Activated naive CD4-positive, alpha-beta T cell treated with anti-CD3 and anti-CD28 coated beads for 36 hours (primary cell): ENCODE results near the gene PIH1D2. TPM values are rescaled to one million over a fixed set of nuclear protein-coding genes. Genes with fewer than 3 reads are reported as not detected.

Experiments
- CTCF ChIA-PET: fragments of 350-600 bp; sonication (Branson Sonifier 250); formaldehyde crosslinking; loops from one replicate; lab custom pipeline; 2021; ENCODE audit warnings: antibody characterized with exemption; lab: Charles Lee
- DNase-seq: peaks from one replicate; pipeline ENCODE4 v3.0.0-alpha.2; 2020
- H3K27ac Mint-ChIP-seq: one replicate; pipeline ENCODE4 v1.8.0; 2021; ENCODE audit warnings: mild to moderate bottlenecking, mixed read lengths
- H3K27me3 Mint-ChIP-seq: one replicate; pipeline ENCODE4 v1.8.0; 2021; ENCODE audit warnings: low read depth, mixed read lengths
- H3K36me3 Mint-ChIP-seq: one replicate; pipeline ENCODE4 v1.8.0; 2021; ENCODE audit warnings: low read depth, mixed read lengths
- H3K4me1 Mint-ChIP-seq: one replicate; pipeline ENCODE4 v1.8.0; 2021; ENCODE audit warnings: low read depth, mixed read lengths
- H3K4me3 Mint-ChIP-seq: one replicate; pipeline ENCODE4 v1.8.0; 2021; ENCODE audit warnings: mild to moderate bottlenecking, moderate library complexity, mixed read lengths
- H3K9me3 Mint-ChIP-seq: one replicate; pipeline ENCODE4 v1.8.0; 2021; ENCODE audit warnings: mixed read lengths
- intact Hi-C: fragments of 100-400 bp; cut with micrococcal nuclease; formaldehyde crosslinking; loops from one replicate; pipeline ENCODE4 v1.15.1; 2023
- total RNA-seq, 2 experiments: library from RNA; stranded (reverse); gene quantifications; one replicate each; pipeline ENCODE4 v1.2.3, GENCODE V29; 2021

Gene PIH1D2, protein sequence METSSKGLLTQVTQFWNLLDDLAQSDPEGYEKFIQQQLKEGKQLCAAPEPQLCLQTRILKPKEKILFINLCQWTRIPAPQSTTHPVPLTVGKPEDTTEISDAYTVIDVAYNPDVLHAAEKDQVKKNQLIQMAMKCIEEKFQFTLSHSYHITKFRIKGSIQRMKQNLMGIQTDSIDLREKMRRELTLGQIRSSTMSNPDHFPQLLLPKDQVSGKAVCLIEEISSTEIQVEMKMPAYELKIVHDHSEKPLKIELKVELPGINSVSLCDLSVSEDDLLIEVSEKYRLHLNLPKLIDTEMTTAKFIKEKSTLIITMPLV
- under 1 TPM; 0.35 to 0.50 TPM for total RNA-seq

DNA sequence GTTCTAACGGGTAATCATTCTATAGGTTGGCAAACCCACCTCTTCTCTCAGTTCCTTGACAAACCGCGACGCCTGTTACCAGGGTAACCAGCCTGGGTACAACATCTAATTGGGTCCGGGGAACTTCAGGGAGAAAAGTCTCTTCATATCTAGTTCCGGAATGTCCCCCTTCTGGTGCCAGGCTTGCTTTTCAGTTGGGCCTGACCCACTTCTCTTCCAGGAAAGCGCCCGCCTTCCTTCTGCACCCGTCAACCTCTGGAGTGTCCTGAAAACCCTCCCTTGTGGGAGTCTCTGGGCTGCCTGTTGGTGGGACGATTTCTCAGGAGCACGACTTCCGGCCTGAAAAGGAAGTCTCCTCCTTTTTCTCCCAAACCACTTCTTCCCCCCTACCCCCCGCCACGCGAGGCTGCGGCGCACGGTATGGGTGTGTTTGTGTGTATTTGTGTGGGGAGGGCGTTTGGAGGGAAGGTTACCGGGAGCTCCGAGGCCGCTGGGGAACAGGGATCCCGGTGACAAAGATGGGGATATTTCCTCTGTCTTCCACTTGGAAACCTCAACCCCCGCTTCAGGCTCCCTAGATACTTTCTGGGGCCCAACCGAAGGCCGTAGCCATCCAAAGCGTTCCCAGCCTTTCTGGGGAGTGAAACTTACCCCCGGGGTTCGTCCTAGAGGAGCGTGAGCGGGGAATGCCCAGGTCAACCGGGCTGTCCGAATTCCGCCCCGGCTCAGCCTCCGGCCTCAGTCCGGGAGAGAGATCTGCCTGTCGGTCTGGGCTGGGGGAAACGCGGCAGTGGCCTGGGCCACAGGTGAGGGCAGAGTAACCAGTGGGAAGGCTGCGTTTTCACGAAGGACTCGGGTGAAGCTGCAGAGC, at the start of gene PIH1D2, which contains the start of gene NKAPD1:
TSS of gene PIH1D2 (minus strand) at position 77 of the 871 bp plus-strand sequence. CDS start 843 bp downstream, outside the sequence.
TSS of gene NKAPD1 (plus strand) at position 359 of the 871 bp plus-strand sequence. CDS start 1,276 bp downstream, outside the sequence.
- CTCF ChIA-PET: interaction anchor here (0.9 to 1.5 kb wide), 2 partner anchors 13 to 146 kb away, joined by 4 read pairs; partner anchors contain the start of genes SDHD and TIMM8B
- DNase-seq: peak; percentile 86
- H3K27me3 Mint-ChIP-seq: peaks cover 6% of the 10 kb centered on the region
- peak within 1 kb of the TSS; percentile 97 for H3K4me3 Mint-ChIP-seq
- peak within 1 kb of the TSS; percentile 97 for H3K27ac Mint-ChIP-seq
- H3K4me1 Mint-ChIP-seq: peaks cover 28% of the 10 kb centered on the region
- intact Hi-C loops: loop anchor here (1.0 kb wide), 5 partner anchors 12 to 1240 kb away; partner anchors contain the start of genes CFAP68, DLAT, FDXACB1 and SDHD
- H3K9me3 Mint-ChIP-seq: no peaks in the 10 kb centered on the region
- H3K36me3 Mint-ChIP-seq: peaks cover 18% of the 10 kb centered on the region

DNA sequence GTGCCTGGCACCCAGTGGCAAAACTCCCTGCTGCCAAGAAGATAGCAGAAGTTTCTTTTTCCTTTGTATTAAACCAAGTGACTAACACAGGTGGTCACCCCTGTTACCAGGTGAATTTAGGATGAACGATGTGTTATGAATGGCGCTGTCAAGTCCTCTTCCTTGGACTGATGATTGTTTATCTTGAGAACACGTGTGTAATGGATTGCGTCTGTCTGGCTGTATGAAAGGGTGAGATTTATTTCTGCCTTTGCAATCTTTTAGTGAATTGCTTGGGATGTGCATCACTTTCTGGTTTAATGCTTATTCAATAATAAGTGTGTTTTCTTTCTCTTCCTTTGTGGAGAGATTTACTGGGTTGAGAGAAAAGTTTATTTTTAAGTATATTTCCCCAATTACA, 49.3 kb upstream of the PIH1D2 start:
- peaks cover 8% of the 10 kb centered on the region for H3K4me1 Mint-ChIP-seq
- H3K4me3 Mint-ChIP-seq: no peak overlapping the region
- no peak overlapping the region for H3K27ac Mint-ChIP-seq
- CTCF ChIA-PET: interaction anchor here (0.6 to 1.5 kb wide), 3 partner anchors 53 to 152 kb away, joined by 3 to 4 read pairs (median 3); partner anchors contain the start of gene BCO2
- H3K27me3 Mint-ChIP-seq: no peaks in the 10 kb centered on the region
- H3K9me3 Mint-ChIP-seq: no peaks in the 10 kb centered on the region
- no peak for DNase-seq
- intact Hi-C loops: no loop called here
- H3K36me3 Mint-ChIP-seq: peaks cover 3% of the 10 kb centered on the region

DNA sequence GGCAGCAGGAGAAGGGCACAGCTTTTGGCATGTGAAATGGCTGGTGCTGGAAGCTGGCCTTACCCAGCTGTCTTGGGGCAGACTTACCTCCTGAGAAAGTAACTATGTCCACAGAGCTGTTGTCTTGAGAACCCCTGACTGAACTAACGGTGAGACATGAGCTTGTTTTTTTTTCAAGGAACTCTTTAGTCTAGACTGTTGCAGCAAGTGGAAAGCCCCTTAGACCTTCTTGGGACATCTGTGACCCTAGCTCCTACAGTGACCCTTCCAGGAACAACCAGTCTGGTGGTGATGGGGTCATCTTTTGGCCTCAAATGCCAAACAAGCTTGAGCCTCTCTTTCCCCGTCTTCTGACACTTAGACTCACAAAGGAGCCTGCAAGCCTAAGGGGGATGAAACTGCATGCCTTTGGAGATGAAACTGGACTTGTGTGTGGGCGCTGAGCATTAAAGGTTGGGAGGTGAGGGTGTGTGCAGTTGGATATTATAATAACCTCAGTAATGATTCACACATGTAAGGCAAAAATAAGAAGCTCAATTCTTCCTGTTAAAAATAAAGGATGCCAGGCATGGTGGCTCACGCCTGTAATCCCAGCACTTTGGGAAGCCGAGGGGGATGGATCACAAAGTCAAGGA, 48.3 kb upstream of the PIH1D2 start:
- Mint-ChIP-seq H3K36me3 (peaks cover 4% of the 10 kb centered on the region), H3K4me1 (peaks cover 8% of the 10 kb centered on the region), H3K27ac (no peak overlapping the region), H3K9me3 (no peaks in the 10 kb centered on the region), H3K27me3 (no peaks in the 10 kb centered on the region), H3K4me3 (no peak overlapping the region)
- CTCF ChIA-PET: interaction anchor here (1.1 to 2.4 kb wide), 3 partner anchors 10 to 158 kb away, joined by 3 to 21 read pairs (median 4); partner anchors contain the start of gene BCO2
- no peak for DNase-seq
- intact Hi-C loops: no loop called here

DNA sequence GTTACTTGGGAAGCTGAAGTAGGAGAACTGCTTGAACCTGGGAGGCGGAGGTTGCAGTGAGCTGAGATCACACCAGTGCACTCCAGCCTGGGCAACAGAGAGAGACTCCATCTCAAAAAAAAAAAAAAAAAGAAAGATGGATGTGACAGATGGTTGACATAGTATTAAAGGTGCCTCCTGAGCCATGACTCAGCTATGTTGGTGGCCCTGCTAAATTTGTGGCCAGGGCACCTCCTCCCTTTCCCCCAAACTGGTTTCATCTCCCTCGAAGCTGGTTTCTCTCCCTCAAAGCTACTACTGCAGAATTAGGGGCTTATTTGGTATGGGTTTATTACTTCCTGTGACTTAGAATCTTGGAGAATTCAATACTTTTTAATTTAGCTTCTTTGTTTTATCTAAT, 44.4 kb upstream of the PIH1D2 start:
- CTCF ChIA-PET: interaction anchor here (0.6 kb wide), 1 partner anchor 116 kb away, joined by 4 read pairs; no protein-coding TSS in a partner anchor
- H3K4me3 Mint-ChIP-seq: no peak overlapping the region

DNA sequence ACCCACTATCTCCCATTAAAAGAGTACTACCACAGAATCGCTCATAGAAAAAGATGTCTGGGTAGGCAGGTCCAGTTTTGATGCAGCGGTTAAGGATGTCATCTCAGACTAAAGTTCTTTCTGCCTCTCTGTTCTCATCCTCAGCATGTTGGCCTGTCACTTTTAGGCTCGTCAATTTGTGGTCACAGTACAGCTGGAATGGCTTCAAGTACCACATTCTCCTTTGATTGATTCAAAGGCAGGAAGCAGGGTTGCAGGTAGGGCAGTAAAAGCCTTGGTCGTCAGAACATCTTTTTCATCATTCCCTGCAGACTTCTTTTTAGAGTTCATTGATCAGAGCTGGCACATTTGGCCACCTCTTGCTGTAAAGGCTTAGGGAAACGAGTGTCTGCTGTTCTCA, 41.6 kb upstream of the PIH1D2 start:
- H3K27me3 Mint-ChIP-seq: no peaks in the 10 kb centered on the region
- no peak overlapping the region for H3K27ac Mint-ChIP-seq
- H3K9me3 Mint-ChIP-seq: no peaks in the 10 kb centered on the region
- CTCF ChIA-PET: interaction anchor here (0.6 to 2.2 kb wide), 5 partner anchors 18 to 60 kb away, joined by 3 to 8 read pairs (median 4); partner anchors contain the start of gene BCO2
- intact Hi-C loops: no loop called here
- H3K36me3 Mint-ChIP-seq: peaks cover 8% of the 10 kb centered on the region
- no peak overlapping the region for H3K4me3 Mint-ChIP-seq
- H3K4me1 Mint-ChIP-seq: peaks cover 13% of the 10 kb centered on the region
- no peak for DNase-seq

More for the DNA sequence above, 44.4 kb upstream of the PIH1D2 start:
- Mint-ChIP-seq H3K9me3 (no peaks in the 10 kb centered on the region), H3K27me3 (no peaks in the 10 kb centered on the region), H3K27ac (no peak overlapping the region), H3K4me1 (peaks cover 16% of the 10 kb centered on the region), H3K36me3 (peaks cover 5% of the 10 kb centered on the region)
- intact Hi-C loops: no loop called here
- no peak for DNase-seq

DNA sequence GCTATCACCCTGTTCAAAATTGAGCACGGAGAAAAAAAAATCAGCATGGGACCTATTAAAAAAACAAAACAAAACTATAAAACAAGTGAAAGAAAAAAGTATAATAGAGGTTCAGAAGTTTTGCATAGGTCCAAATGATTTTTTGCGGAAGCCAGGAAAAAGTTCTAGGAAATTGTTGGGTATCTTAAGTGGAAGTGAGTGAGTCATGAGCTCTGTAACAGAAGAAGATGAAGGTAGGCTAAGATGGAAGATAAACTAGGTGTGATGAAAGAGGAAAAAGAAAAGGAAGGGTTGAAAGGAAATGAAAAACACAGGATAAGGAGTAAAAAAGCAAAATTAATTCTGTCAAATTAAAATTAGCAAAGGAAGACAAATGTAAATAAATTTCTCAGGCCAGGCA, 40.6 kb upstream of the PIH1D2 start:
- intact Hi-C loops: no loop called here

DNA sequence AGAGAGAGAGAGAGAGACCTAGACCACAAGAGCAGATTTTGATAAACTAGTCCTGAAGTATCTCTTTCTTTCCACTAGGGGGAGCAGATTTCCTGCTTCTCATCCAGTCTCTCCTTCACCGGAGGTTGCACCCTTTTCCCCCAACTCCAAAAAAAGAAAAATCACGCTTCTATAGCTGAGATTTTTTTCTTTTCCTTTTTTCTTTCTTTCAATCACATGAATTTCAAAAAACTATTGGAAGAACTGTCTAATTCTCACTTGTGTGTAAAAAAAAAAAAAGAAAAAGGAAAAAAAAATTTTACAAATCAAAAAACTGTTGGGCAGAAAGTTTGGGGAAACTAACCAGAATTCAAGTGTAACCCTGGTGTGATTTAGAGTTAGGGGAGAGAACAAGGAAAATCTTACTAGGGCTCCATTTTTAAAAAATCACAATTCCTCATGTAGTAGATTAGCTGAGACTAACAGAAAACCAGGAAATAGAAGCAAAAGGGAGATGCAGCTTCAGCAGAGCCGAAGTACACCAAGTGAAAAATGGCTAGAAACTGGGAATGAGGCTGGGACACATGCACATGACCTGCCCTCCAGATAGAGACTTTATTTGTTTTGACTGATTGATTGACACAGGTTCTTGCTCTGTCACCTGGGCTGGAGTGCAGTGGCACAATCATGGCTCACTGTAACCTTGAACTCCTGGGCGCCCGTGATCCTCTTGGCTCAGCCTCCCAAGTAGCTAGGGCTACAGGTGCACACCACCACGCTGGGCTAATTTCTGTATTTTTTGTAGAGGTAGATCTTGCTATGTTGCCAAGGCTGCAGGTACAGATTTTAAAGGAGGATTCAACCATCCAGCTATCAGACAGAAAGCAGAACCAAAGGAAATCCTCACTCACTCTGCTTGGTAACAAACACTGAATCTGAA, 40.0 kb upstream of the PIH1D2 start:
- CTCF ChIA-PET: interaction anchor here (0.6 to 4.1 kb wide), 35 partner anchors 8 to 1686 kb away, joined by 3 to 46 read pairs (median 5); partner anchors contain the start of gene BCO2
- Mint-ChIP-seq H3K27me3 (no peaks in the 10 kb centered on the region), H3K4me1 (peaks cover 8% of the 10 kb centered on the region), H3K36me3 (peaks cover 9% of the 10 kb centered on the region), H3K9me3 (no peaks in the 10 kb centered on the region), H3K27ac (no peak overlapping the region), H3K4me3 (no peak overlapping the region)
- intact Hi-C loops: loop anchor here (1.0 to 2.0 kb wide), 3 partner anchors 62 to 167 kb away; partner anchors contain the start of gene BCO2
- DNase-seq: no peak

More for the DNA sequence above, 40.6 kb upstream of the PIH1D2 start:
- CTCF ChIA-PET: interaction anchor here (0.7 to 4.1 kb wide), 18 partner anchors 7 to 467 kb away, joined by 3 to 46 read pairs (median 6); partner anchors contain the start of gene BCO2
- Mint-ChIP-seq H3K27me3 (no peaks in the 10 kb centered on the region), H3K4me1 (peaks cover 8% of the 10 kb centered on the region), H3K4me3 (no peak overlapping the region), H3K9me3 (no peaks in the 10 kb centered on the region), H3K27ac (no peak overlapping the region), H3K36me3 (peaks cover 9% of the 10 kb centered on the region)
- no peak for DNase-seq

DNA sequence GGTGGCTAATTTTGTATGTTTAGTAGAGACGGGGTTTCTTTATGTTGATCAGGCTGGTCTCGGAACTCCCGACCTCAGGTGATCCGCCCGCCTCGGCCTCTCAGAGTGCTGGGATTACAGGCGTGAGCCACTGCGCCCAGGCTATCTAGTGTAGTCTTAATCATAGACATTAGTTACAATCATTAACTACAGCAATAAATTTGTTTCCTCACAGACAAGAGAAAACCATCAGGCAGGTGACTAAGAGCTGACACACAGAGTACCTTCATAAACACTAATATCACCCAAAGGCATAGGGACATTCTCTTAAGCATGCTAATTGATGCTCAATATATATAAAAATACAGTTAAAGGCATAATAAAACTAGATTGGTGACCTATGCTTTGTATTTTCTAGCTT, 32.3 kb upstream of the PIH1D2 start:
- CTCF ChIA-PET: interaction anchor here (1.1 to 1.3 kb wide), 2 partner anchors 13 to 174 kb away, joined by 6 to 8 read pairs; no protein-coding TSS in a partner anchor
- no peaks in the 10 kb centered on the region for H3K27me3 Mint-ChIP-seq
- intact Hi-C loops: no loop called here
- no peak overlapping the region for H3K27ac Mint-ChIP-seq
- H3K9me3 Mint-ChIP-seq: no peaks in the 10 kb centered on the region
- peaks cover 2% of the 10 kb centered on the region for H3K4me1 Mint-ChIP-seq
- no peak for DNase-seq
- no peak overlapping the region for H3K4me3 Mint-ChIP-seq
- peaks cover 4% of the 10 kb centered on the region for H3K36me3 Mint-ChIP-seq

DNA sequence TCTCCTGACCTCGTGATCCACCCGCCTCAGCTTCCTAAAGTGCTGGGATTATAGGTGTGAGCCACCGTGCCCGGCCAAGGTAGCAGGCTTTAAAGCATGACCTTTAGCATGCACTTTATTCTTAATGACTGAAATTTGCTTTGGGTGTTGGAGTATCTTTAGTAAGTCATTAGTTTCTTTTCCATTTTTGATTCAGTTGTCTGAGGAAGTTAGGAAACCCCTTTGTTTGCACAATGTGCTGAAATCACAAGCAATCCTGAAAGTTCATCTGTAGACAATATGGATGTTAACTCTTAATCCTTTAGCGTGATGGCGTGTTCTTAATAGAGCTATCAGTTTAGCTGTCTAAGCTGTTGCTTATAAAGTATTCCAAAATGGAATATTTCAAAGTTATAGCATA, 29.6 kb upstream of the PIH1D2 start:
- Mint-ChIP-seq H3K27me3 (no peaks in the 10 kb centered on the region), H3K4me1 (peaks cover 2% of the 10 kb centered on the region), H3K27ac (no peak overlapping the region), H3K36me3 (peaks cover 2% of the 10 kb centered on the region), H3K9me3 (no peaks in the 10 kb centered on the region), H3K4me3 (no peak overlapping the region)
- intact Hi-C loops: no loop called here
- no peak for DNase-seq
- CTCF ChIA-PET: interaction anchor here (1.0 to 1.8 kb wide), 4 partner anchors 9 to 485 kb away, joined by 3 to 9 read pairs (median 4); no protein-coding TSS in a partner anchor

DNA sequence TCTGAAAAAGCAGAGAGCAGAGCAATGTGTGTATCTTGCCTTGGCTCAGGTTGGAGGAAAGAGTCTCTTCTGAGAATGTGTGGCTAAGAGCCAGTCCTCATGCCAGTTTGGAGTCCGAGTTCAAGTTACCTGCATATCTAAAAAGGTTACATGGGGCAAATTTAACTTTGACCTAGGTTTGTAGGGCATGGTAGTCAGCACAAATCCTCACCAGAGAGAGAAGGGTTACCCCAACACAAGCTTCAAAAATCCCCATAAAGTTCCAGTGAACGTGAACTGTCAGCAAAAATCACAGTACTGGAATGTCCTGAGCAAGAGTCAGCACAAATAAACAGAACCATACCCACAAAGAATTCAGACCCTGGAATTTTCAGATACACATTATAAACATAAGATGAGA, 26.6 kb upstream of the PIH1D2 start:
- no peaks in the 10 kb centered on the region for H3K27me3 Mint-ChIP-seq
- H3K27ac Mint-ChIP-seq: no peak overlapping the region
- H3K4me1 Mint-ChIP-seq: peaks cover 2% of the 10 kb centered on the region
- DNase-seq: no peak
- peaks cover 7% of the 10 kb centered on the region for H3K36me3 Mint-ChIP-seq
- no peaks in the 10 kb centered on the region for H3K9me3 Mint-ChIP-seq
- H3K4me3 Mint-ChIP-seq: no peak overlapping the region
- intact Hi-C loops: no loop called here
- CTCF ChIA-PET: interaction anchor here (1.0 kb wide), 1 partner anchor 14 kb away, joined by 6 read pairs; no protein-coding TSS in a partner anchor
